SH-SY5Y (cell line): ENCODE results near the gene ZDHHC14.

ENCODE experiments used
- GATA2 ChIP-seq: IDR thresholded peaks from 2 replicates; pipeline ENCODE4 v1.6.1; 2011; ENCODE audit warnings: mild to moderate bottlenecking, low read depth, low read length
- GATA3 ChIP-seq: IDR thresholded peaks from 2 replicates; pipeline ENCODE4 v1.6.1; 2011; ENCODE audit warnings: low read depth, mild to moderate bottlenecking, low read length, moderate library complexity

DNA sequence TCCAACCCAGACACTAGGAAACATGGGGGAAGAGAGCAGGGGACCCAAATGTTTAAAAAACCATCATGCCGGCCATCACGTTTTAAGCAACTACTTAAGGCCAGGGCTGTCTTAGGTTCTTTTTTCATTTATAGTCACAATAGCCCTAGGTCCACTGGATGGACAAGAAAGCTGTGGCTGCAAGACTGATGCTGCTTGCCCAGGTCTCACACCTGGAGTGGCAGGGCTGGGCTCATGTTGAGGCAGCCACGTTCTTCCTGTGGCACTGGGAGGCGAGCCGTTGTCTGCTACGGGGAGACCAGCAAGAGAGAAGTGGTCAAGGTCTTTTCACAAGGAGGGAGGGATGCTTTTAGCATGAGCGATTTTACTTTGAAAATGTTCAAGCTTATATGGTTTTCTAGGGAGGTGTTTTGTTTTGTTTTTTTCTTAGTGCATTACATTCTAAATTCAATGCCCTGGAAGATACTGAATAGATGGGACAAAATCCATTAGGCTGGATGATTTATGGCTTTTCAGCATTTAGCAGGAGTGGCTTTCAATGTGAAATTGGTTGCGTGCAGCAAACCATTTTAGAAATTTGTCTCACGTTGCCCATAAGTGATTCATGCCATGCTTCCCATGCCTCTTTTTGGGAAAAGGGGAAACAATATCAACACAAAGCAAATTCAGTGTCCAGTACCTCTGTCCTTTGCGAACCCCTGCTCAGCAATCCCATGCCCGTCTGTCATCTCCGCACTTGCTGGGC, 335.4 kb downstream of the ZDHHC14 start:
- TF ChIP-seq GATA2: no peak
- no peak for TF ChIP-seq GATA3
